GM12864 (cell line): ENCODE measurements around the gene CAPN10.

Experiments
- DNase-seq: peaks from one replicate; pipeline ENCODE4 v3.0.0-alpha.2; 2011; ENCODE audit warnings: low read depth
- H3K4me3 ChIP-seq: 2 replicates; pipeline ENCODE4 v1.5.1; 2011; ENCODE audit warnings: mild to moderate bottlenecking, low read depth, low read length, control low read depth
- TF ChIP-seq, protein P1 (sequence below): IDR thresholded peaks from 2 replicates; pipeline ENCODE4 v1.5.1; 2011; ENCODE audit warnings: low read depth, mild to moderate bottlenecking, moderate library complexity, low read length, control low read depth, inconsistent platforms; ENCODE audit errors: missing control alignments

Gene CAPN10

GRCh38 chr2:240605867-240606743 lies 19.6 kb downstream of the CAPN10 start:
- H3K4me3 ChIP-seq = no peak overlapping the region
- TF ChIP-seq, protein P1, sequence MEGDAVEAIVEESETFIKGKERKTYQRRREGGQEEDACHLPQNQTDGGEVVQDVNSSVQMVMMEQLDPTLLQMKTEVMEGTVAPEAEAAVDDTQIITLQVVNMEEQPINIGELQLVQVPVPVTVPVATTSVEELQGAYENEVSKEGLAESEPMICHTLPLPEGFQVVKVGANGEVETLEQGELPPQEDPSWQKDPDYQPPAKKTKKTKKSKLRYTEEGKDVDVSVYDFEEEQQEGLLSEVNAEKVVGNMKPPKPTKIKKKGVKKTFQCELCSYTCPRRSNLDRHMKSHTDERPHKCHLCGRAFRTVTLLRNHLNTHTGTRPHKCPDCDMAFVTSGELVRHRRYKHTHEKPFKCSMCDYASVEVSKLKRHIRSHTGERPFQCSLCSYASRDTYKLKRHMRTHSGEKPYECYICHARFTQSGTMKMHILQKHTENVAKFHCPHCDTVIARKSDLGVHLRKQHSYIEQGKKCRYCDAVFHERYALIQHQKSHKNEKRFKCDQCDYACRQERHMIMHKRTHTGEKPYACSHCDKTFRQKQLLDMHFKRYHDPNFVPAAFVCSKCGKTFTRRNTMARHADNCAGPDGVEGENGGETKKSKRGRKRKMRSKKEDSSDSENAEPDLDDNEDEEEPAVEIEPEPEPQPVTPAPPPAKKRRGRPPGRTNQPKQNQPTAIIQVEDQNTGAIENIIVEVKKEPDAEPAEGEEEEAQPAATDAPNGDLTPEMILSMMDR = no peak
- DNase-seq = no peak

DNA sequence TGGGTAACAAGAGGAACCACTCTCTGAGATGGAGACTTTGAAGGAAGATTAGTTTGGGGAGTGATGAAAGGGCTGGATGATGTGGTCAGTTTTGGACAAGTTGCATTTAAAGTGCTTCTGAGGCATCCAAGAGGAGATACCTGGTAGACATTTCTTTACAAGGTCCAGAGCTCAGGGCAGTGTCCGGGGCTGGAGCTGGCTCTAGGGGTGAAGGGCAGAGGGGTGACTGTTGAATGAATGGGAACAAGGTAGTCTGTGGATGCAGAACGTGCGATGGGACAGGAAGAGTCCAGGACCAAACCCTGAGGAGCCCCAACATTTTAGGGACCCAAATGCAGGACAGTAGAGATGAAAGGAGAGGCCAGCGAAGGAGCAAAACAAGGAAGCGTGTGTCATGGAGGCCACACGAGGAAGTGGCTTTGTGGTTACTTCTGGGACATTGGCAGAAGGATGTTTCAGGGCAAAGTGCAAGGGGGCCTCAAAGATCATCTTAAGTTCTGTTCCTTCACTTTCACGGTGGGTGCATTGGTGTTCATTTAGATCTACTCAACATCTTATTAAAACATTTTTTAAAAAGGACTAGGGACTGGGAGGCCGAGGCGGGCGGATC lies 25.2 kb downstream of the CAPN10 start:
- no peak for DNase-seq
- no peak overlapping the region for H3K4me3 ChIP-seq
- TF ChIP-seq, protein P1 = no peak

- H3K4me3 ChIP-seq = no peak overlapping the region
- TF ChIP-seq, protein P1 = no peak
- DNase-seq = no peak
Observed at GRCh38 chr2:240613781-240614180, 27.2 kb downstream of the CAPN10 start.

DNA sequence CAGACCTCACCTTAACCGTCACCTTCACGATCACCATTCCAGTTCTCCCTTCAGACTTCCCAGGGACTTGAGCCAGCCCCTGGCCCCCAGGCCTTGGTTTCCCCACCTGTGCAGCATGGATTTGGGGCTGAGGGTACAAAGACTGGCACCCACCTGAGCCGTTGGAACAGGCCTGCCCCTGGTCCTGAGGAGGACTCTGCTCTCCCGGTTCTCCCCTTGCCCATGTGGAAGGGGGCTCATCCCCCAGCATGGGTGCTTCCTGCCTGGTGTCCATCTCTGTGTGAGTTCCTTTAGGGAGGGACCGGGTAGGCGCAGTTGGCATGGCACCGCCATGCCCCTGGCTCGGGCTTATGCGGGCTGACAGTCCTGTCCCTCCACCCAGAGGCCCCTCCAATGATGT lies 27.9 kb downstream of the CAPN10 start:
- DNase-seq = no peak
- TF ChIP-seq, protein P1 = no peak
- H3K4me3 ChIP-seq = no peak overlapping the region

DNA sequence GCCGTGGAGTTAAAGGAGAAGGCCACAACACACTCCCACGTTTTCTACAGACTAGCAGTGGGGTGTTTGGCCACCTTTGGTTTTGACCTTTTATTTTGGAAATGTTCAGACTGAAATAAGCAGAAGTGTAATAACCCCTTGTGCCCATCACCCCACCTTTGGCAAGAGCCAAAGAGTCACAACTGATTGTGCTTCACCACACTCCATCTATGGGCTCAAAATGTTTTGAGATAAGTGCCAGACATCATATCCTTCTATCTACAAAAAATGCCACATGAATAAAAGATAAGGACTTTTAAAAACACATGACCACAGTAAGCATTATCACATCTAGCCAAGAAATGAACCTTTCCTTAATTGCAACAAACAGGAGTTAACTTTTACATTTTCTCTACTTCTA lies 28.9 kb downstream of the CAPN10 start:
- TF ChIP-seq, protein P1 = no peak
- no peak for DNase-seq
- no peak overlapping the region for H3K4me3 ChIP-seq

GRCh38 chr2:240615820-240616547 lies 29.4 kb downstream of the CAPN10 start:
- TF ChIP-seq, protein P1 = no peak
- no peak overlapping the region for H3K4me3 ChIP-seq
- no peak for DNase-seq
